GM12878 (cell line): Measurements from ENCODE around the gene FKBP11. TPM values are rescaled to one million over a fixed set of nuclear protein-coding genes. Genes with fewer than 3 reads are reported as not detected.

Source experiments
- ATAC-seq: fragments of 200-7000 bp; cut with Tn5 transposase; 3 replicates; pipeline ENCODE4 v1.9.1; 2020; ENCODE audit warnings: mild to moderate bottlenecking, moderate library complexity
- BruUV-seq: library from RNA; stranded (reverse); fragments of 400-500 nt; replicated peaks from 2 replicates; lab custom pipeline; 2021; lab: Mats Ljungman, UMichigan
- CTCF ChIA-PET: fragments of 300-600 bp; sonication (Branson Sonifier 250); formaldehyde crosslinking; extraction: SDS; loops from one replicate; lab custom pipeline; 2021; ENCODE audit warnings: inconsistent platforms; lab: Yijun Ruan, JAX
- POLR2A ChIA-PET: fragments of 350-600 bp; formaldehyde crosslinking; extraction: SDS; loops from one replicate; lab custom pipeline; 2021; ENCODE audit warnings: inconsistent platforms; lab: Charles Lee
- RAD21 ChIA-PET: fragments of 300-600 bp; sonication (Branson Sonifier 250); formaldehyde crosslinking; loops from one replicate; lab custom pipeline; 2023; ENCODE audit warnings: antibody characterized with exemption; ENCODE audit not compliant: unreplicated experiment; lab: Charles Lee
- SMC1A ChIA-PET: fragments of 300-600 bp; sonication (Branson Sonifier 250); formaldehyde crosslinking; loops from one replicate; lab custom pipeline; 2023; ENCODE audit not compliant: unreplicated experiment, uncharacterized antibody; lab: Charles Lee
- DNase-seq: peaks from one replicate; pipeline ENCODE4 v3.0.0-alpha.2; 2011; ENCODE audit warnings: low read depth, low spot score
- FAIRE-seq: peaks from 3 replicates; lab custom pipeline; 2011; peaks lifted over from hg19 to GRCh38; lab: Jason Lieb, UNC
- H2AFZ ChIP-seq: 2 replicates; pipeline ENCODE4 v1.6.0; 2011; ENCODE audit warnings: low read depth, low read length, control low read depth; ENCODE audit not compliant: control insufficient read depth
- H3K27ac ChIP-seq: 2 replicates; pipeline ENCODE4 v1.5.1; 2011; ENCODE audit warnings: control low read depth; ENCODE audit not compliant: control insufficient read depth, insufficient read depth
- H3K27me3 ChIP-seq, 2 experiments: replicated peaks in 1 of 2; 2 replicates each; pipeline versions ENCODE4 v1.6.0 to v1.6.1; 2011; ENCODE audit warnings: low read length in 1 of 2; ENCODE audit not compliant: control insufficient read depth in 2 of 2, insufficient read depth in 2 of 2
- H3K36me3 ChIP-seq, 2 experiments: 2 replicates each; pipeline ENCODE4 v1.5.1; 2011; ENCODE audit warnings: low read length in 1 of 2; ENCODE audit not compliant: control insufficient read depth in 2 of 2, insufficient read depth in 2 of 2
- H3K4me1 ChIP-seq: 2 replicates; pipeline ENCODE4 v1.6.1; 2011; ENCODE audit warnings: mild to moderate bottlenecking, low read length, moderate library complexity, mixed read lengths; ENCODE audit not compliant: control insufficient read depth, insufficient read depth
- H3K4me2 ChIP-seq: 2 replicates; pipeline ENCODE4 v1.6.0; 2011; ENCODE audit warnings: control low read depth; ENCODE audit not compliant: control insufficient read depth, insufficient read depth
- H3K4me3 ChIP-seq: fragments of 200-600 bp; sonication (generic); 2 replicates; pipeline ENCODE4 v1.5.1; 2016
- H3K79me2 ChIP-seq: 2 replicates; pipeline ENCODE4 v1.6.0; 2011; ENCODE audit warnings: low read length; ENCODE audit not compliant: control insufficient read depth, insufficient read depth
- H3K9ac ChIP-seq: 2 replicates; pipeline ENCODE4 v1.8.0; 2011; ENCODE audit warnings: low read length, control low read depth, mixed read lengths; ENCODE audit not compliant: control insufficient read depth, insufficient read depth
- H3K9me3 ChIP-seq: replicated peaks from 3 replicates; pipeline ENCODE4 v1.5.1; 2011; ENCODE audit warnings: mild to moderate bottlenecking, low read length; ENCODE audit not compliant: control insufficient read depth, insufficient read depth
- H4K20me1 ChIP-seq: 2 replicates; pipeline ENCODE4 v1.6.0; 2011; ENCODE audit not compliant: control insufficient read depth, insufficient read depth
- CHD1 ChIP-seq: IDR thresholded peaks from 2 replicates; pipeline ENCODE4 v1.6.1; 2012; ENCODE audit warnings: low read depth, low read length, improper control_type of control experiment
- IKZF1 ChIP-seq: fragments of 450-650 bp; conservative IDR thresholded peaks from 2 replicates; pipeline ENCODE4 v1.6.1; 2017; ENCODE audit warnings: antibody characterized with exemption, mild to moderate bottlenecking
- IRF4 ChIP-seq: IDR thresholded peaks from 2 replicates; pipeline ENCODE4 v1.6.1; 2011; ENCODE audit warnings: low read depth, low read length
- MTA2 ChIP-seq: fragments of 450-650 bp; IDR thresholded peaks from 2 replicates; pipeline ENCODE4 v1.6.1; 2016; ENCODE audit warnings: low read depth, mild to moderate bottlenecking, moderate library complexity
- SMARCA5 ChIP-seq: fragments of 450-650 bp; IDR thresholded peaks from 2 replicates; pipeline ENCODE4 v1.6.1; 2017; ENCODE audit warnings: mild to moderate bottlenecking
- ZNF384 ChIP-seq: IDR thresholded peaks from 2 replicates; pipeline ENCODE4 v1.6.1; 2012; ENCODE audit warnings: low read depth, mild to moderate bottlenecking, low read length, improper control_type of control experiment, borderline replicate concordance
- WGBS: methylation state at CpG from one replicate; pipeline ENCODE4 v1.1.6; 2016; ENCODE audit warnings: low lambda C conversion rate; ENCODE audit not compliant: insufficient replicate concordance, insufficient coverage; ENCODE audit errors: missing lambda C conversion rate; 5-methylcytosine and 5-hydroxymethylcytosine counted together
- in situ Hi-C: fragments of 300-500 bp; cut with MboI; formaldehyde crosslinking; loops from 9 replicates; pipeline ENCODE4 v1.14.3; 2018; ENCODE audit warnings: mixed read lengths
- intact Hi-C: fragments of 100-400 bp; cut with micrococcal nuclease; formaldehyde crosslinking; loops from one replicate; pipeline ENCODE4 v1.14.2; 2022; ENCODE audit not compliant: unreplicated experiment
- polyA plus RNA-seq, 11 experiments: library from polyadenylated mRNA; depleted of rRNA in 4 of 11; unstranded in 6 of 11; stranded (reverse) in 5 of 11; fragments of >200 nt; fragmentation: Nextera tagmentation in 4 of 11; fragmentation: Illumina TruSeq in 1 of 11; extraction: Ambion mirVana in 4 of 11; extraction: Trizol in 1 of 11; gene quantifications; 1 replicate in 1 of 11; 2 replicates in 10 of 11; pipeline versions ENCODE4 v1.2.1 to v1.2.3, GENCODE V29; 2011 to 2016; ENCODE audit warnings: inconsistent platforms in 2 of 11, missing spikeins in 2 of 11, low read depth in 1 of 11
- total RNA-seq, 4 experiments: library from RNA; depleted of rRNA in 3 of 4; stranded (reverse); fragments of >200 nt in 3 of 4; fragmentation: Illumina TruSeq in 1 of 4; extraction: Trizol in 1 of 4; gene quantifications; 2 replicates each; pipeline versions ENCODE4 v1.2.1 to v1.2.3, GENCODE V29; 2013 to 2021
- TF ChIP-seq, protein P1 (sequence below): fragments of 450-650 bp; IDR thresholded peaks from 2 replicates; pipeline ENCODE4 v1.6.1; 2017; ENCODE audit warnings: mild to moderate bottlenecking, low read depth, inconsistent platforms; ENCODE audit not compliant: poor library complexity, severe bottlenecking
- TF ChIP-seq, protein P2 (sequence below): fragments of 450-650 bp; IDR thresholded peaks from 2 replicates; pipeline ENCODE4 v1.6.1; 2017; ENCODE audit warnings: mild to moderate bottlenecking, moderate library complexity
- TF ChIP-seq, protein P3 (sequence below): IDR thresholded peaks from 2 replicates; pipeline ENCODE4 v1.6.1; 2011; ENCODE audit warnings: borderline replicate concordance, low read depth, mild to moderate bottlenecking, moderate library complexity, mixed read lengths, low read length; ENCODE audit not compliant: insufficient read depth; ENCODE audit errors: extremely low read length
- TF ChIP-seq, protein P4 (sequence below): fragments of 450-650 bp; IDR thresholded peaks from 2 replicates; pipeline ENCODE4 v1.6.1; 2017; ENCODE audit warnings: mild to moderate bottlenecking
- TF ChIP-seq, protein P5 (sequence below): fragments of 150-350 bp; IDR thresholded peaks from 2 replicates; pipeline ENCODE4 v1.6.1; 2014; ENCODE audit warnings: mild to moderate bottlenecking, low read depth, low read length

Gene FKBP11
- total and polyA plus RNA-seq, 10 of the 15 experiments (the other 5 are each of a cell fraction or from before 2014, with no cell fraction given), result 25.0 to 135 (median 56.5) TPM

DNA sequence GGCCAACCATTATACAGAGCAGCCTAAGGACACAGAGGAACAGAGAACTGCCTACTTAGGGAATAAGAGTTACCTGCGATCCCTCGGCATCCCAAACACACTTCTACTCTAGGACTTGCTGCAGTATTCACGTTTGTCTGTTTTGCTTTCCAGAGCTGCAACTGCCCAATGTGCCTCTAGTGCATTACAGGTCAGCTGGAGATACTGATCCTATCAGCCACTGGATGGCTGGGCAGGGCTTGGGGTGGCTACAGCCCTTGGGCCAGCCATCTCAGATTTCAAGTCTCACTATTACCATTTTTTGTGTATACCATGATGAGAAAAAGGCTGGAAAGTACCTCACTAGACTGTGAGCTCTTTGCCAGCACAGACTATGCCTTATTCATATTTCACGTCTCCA is 27.4 kb upstream of the FKBP11 start:
- DNase-seq (no peak), FAIRE-seq (no peak), ATAC-seq (no peak)
- in situ Hi-C loops (no loop called here), intact Hi-C loops (no loop called here)
- 99% methylated on average over 4 of the region's 4 CpGs for WGBS
- no TSS peak for BruUV-seq
- Histone ChIP-seq H3K4me2 (no peak overlapping the region), H3K36me3 (peaks cover 3 to 11% of the 10 kb centered on the region in 2 experiments), H3K79me2 (peaks cover 51% of the 10 kb centered on the region), H3K9me3 (no peaks in the 10 kb centered on the region), H4K20me1 (no peaks in the 10 kb centered on the region), H3K27ac (no peak overlapping the region), H3K4me1 (peaks cover 9% of the 10 kb centered on the region), H3K4me3 (no peak overlapping the region), H2AFZ (no peak overlapping the region), H3K9ac (no peak overlapping the region), H3K27me3 (no peaks in the 10 kb centered on the region)
- ChIA-PET CTCF (interaction anchor here (0.8 to 5.6 kb wide), 14 partner anchors 14 to 138 kb away, joined by 3 to 40 read pairs (median 4); partner anchors contain the start of genes WNT1 and WNT10B), SMC1A (interaction anchor here (0.9 to 1.6 kb wide), 8 partner anchors 8 to 49 kb away, joined by 3 to 6 read pairs (median 4); partner anchors contain the start of genes FKBP11 and WNT1), RAD21 (interaction anchor here (1.0 to 2.2 kb wide), 7 partner anchors 13 to 100 kb away, joined by 3 to 7 read pairs (median 5); partner anchors contain the start of genes DDX23, RND1 and WNT10B), POLR2A (interaction anchor here (1.1 to 8.1 kb wide), 4 partner anchors 10 to 177 kb away, joined by 3 to 86 read pairs (median 4); partner anchors contain the start of gene WNT10B)
- TF ChIP-seq, protein P1, sequence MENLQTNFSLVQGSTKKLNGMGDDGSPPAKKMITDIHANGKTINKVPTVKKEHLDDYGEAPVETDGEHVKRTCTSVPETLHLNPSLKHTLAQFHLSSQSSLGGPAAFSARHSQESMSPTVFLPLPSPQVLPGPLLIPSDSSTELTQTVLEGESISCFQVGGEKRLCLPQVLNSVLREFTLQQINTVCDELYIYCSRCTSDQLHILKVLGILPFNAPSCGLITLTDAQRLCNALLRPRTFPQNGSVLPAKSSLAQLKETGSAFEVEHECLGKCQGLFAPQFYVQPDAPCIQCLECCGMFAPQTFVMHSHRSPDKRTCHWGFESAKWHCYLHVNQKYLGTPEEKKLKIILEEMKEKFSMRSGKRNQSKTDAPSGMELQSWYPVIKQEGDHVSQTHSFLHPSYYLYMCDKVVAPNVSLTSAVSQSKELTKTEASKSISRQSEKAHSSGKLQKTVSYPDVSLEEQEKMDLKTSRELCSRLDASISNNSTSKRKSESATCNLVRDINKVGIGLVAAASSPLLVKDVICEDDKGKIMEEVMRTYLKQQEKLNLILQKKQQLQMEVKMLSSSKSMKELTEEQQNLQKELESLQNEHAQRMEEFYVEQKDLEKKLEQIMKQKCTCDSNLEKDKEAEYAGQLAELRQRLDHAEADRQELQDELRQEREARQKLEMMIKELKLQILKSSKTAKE, result no peak
- TF ChIP-seq, protein P2, sequence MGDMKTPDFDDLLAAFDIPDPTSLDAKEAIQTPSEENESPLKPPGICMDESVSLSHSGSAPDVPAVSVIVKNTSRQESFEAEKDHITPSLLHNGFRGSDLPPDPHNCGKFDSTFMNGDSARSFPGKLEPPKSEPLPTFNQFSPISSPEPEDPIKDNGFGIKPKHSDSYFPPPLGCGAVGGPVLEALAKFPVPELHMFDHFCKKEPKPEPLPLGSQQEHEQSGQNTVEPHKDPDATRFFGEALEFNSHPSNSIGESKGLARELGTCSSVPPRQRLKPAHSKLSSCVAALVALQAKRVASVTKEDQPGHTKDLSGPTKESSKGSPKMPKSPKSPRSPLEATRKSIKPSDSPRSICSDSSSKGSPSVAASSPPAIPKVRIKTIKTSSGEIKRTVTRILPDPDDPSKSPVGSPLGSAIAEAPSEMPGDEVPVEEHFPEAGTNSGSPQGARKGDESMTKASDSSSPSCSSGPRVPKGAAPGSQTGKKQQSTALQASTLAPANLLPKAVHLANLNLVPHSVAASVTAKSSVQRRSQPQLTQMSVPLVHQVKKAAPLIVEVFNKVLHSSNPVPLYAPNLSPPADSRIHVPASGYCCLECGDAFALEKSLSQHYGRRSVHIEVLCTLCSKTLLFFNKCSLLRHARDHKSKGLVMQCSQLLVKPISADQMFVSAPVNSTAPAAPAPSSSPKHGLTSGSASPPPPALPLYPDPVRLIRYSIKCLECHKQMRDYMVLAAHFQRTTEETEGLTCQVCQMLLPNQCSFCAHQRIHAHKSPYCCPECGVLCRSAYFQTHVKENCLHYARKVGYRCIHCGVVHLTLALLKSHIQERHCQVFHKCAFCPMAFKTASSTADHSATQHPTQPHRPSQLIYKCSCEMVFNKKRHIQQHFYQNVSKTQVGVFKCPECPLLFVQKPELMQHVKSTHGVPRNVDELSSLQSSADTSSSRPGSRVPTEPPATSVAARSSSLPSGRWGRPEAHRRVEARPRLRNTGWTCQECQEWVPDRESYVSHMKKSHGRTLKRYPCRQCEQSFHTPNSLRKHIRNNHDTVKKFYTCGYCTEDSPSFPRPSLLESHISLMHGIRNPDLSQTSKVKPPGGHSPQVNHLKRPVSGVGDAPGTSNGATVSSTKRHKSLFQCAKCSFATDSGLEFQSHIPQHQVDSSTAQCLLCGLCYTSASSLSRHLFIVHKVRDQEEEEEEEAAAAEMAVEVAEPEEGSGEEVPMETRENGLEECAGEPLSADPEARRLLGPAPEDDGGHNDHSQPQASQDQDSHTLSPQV, result no peak
- TF ChIP-seq ZNF384, result no peak
- TF ChIP-seq, protein P3, sequence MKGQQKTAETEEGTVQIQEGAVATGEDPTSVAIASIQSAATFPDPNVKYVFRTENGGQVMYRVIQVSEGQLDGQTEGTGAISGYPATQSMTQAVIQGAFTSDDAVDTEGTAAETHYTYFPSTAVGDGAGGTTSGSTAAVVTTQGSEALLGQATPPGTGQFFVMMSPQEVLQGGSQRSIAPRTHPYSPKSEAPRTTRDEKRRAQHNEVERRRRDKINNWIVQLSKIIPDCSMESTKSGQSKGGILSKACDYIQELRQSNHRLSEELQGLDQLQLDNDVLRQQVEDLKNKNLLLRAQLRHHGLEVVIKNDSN, result no peak
- TF ChIP-seq, protein P4, sequence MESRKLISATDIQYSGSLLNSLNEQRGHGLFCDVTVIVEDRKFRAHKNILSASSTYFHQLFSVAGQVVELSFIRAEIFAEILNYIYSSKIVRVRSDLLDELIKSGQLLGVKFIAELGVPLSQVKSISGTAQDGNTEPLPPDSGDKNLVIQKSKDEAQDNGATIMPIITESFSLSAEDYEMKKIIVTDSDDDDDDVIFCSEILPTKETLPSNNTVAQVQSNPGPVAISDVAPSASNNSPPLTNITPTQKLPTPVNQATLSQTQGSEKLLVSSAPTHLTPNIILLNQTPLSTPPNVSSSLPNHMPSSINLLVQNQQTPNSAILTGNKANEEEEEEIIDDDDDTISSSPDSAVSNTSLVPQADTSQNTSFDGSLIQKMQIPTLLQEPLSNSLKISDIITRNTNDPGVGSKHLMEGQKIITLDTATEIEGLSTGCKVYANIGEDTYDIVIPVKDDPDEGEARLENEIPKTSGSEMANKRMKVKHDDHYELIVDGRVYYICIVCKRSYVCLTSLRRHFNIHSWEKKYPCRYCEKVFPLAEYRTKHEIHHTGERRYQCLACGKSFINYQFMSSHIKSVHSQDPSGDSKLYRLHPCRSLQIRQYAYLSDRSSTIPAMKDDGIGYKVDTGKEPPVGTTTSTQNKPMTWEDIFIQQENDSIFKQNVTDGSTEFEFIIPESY, result no peak
- no peak for TF ChIP-seq IRF4
- TF ChIP-seq IKZF1, result no peak
- TF ChIP-seq CHD1, result no peak
- TF ChIP-seq SMARCA5, result no peak
- no peak for TF ChIP-seq MTA2
- TF ChIP-seq, protein P5, sequence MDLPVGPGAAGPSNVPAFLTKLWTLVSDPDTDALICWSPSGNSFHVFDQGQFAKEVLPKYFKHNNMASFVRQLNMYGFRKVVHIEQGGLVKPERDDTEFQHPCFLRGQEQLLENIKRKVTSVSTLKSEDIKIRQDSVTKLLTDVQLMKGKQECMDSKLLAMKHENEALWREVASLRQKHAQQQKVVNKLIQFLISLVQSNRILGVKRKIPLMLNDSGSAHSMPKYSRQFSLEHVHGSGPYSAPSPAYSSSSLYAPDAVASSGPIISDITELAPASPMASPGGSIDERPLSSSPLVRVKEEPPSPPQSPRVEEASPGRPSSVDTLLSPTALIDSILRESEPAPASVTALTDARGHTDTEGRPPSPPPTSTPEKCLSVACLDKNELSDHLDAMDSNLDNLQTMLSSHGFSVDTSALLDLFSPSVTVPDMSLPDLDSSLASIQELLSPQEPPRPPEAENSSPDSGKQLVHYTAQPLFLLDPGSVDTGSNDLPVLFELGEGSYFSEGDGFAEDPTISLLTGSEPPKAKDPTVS, result no peak
